ENCODE measurements around the gene STYXL1.

DNA sequence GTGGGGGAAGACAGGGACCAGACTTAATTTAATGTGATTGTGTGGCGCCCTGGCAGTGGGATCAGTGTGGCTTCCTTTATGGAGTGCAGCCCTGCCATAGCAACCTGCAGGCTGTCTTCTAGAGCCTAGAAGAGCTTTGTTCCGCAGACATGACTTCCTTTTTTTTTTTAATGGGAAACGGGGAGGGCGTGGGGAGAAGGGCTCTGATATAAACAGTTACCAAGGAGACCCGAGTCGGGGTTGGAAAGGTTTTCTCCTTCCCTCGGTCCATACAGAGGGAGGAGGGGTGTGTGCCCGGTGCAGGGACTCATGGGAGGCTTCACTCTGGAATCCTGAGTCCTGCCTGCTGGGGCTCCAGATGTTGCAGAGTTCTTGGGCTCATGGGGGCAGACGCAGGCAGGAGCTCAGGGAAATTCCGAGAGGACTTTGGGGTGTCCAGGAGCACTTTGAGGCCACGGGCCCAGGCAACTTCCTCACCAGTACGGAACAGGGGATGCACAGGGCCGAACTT, 80.3 kb downstream of the STYXL1 start:
- TF ChIP-seq, protein P1, sequence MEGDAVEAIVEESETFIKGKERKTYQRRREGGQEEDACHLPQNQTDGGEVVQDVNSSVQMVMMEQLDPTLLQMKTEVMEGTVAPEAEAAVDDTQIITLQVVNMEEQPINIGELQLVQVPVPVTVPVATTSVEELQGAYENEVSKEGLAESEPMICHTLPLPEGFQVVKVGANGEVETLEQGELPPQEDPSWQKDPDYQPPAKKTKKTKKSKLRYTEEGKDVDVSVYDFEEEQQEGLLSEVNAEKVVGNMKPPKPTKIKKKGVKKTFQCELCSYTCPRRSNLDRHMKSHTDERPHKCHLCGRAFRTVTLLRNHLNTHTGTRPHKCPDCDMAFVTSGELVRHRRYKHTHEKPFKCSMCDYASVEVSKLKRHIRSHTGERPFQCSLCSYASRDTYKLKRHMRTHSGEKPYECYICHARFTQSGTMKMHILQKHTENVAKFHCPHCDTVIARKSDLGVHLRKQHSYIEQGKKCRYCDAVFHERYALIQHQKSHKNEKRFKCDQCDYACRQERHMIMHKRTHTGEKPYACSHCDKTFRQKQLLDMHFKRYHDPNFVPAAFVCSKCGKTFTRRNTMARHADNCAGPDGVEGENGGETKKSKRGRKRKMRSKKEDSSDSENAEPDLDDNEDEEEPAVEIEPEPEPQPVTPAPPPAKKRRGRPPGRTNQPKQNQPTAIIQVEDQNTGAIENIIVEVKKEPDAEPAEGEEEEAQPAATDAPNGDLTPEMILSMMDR (conservative IDR thresholded peaks at IDR 0.05; ENCODE audit: low read length), result no peak
- no peak for TF ChIP-seq EZH2phosphoT487 (IDR thresholded peaks at IDR 0.05; ENCODE audit: borderline replicate concordance)

Data from Loucy (cell line).